A549 (cell line): ENCODE results near the gene ARID1B. TPM values are rescaled to one million over a fixed set of nuclear protein-coding genes. Genes with fewer than 3 reads are reported as not detected.
A peak's percentile ranks its signal among the peaks of the same experiment; 100 is the strongest.

ENCODE experiments used
- ATAC-seq, 2 experiments: fragments of 200-7000 bp in 1 of 2; fragments of >200 bp in 1 of 2; cut with Nextera tagmentation in 1 of 2; cut with Tn5 transposase in 1 of 2; 3 replicates each; pipeline versions ENCODE4 v1.8.0 to v1.9.1; 2018 to 2020; ENCODE audit warnings: mild to moderate bottlenecking in 1 of 2, moderate library complexity in 1 of 2
- CTCF ChIA-PET: fragments of 300-600 bp; sonication (Branson Sonifier 250); formaldehyde crosslinking; extraction: SDS; loops from one replicate; lab custom pipeline; 2021; ENCODE audit warnings: antibody characterized with exemption, inconsistent platforms; lab: Yijun Ruan, JAX
- POLR2A ChIA-PET: fragments of 350-600 bp; formaldehyde crosslinking; extraction: SDS; loops from one replicate; lab custom pipeline; 2021; ENCODE audit warnings: antibody characterized with exemption, inconsistent platforms; lab: Yijun Ruan, JAX
- DNase-seq, 2 experiments: peaks; one replicate each; pipeline versions ENCODE4 v3.0.0 to v3.0.0-alpha.2; 2011 to 2016; ENCODE audit warnings: low read depth in 1 of 2, low spot score in 1 of 2
- FAIRE-seq: peaks from 2 replicates; lab custom pipeline; 2011; peaks lifted over from hg19 to GRCh38; lab: Jason Lieb, UNC
- H3K27ac ChIP-seq, 2 experiments: fragments of >200 bp; sonication (Bioruptor Twin); formaldehyde crosslinking; 3 replicates each; pipeline ENCODE4 v1.5.1; 2016 to 2017
- H3K4me1 ChIP-seq: fragments of >200 bp; sonication (Bioruptor Twin); formaldehyde crosslinking; 3 replicates; pipeline ENCODE4 v1.6.1; 2016
- H3K4me2 ChIP-seq: fragments of >200 bp; sonication (Bioruptor Twin); formaldehyde crosslinking; 3 replicates; pipeline ENCODE4 v1.6.1; 2016
- H3K4me3 ChIP-seq: fragments of >200 bp; sonication (Bioruptor Twin); formaldehyde crosslinking; 3 replicates; pipeline ENCODE4 v1.5.1; 2016
- H3K9me3 ChIP-seq: fragments of >200 bp; sonication (Bioruptor Twin); formaldehyde crosslinking; 3 replicates; pipeline ENCODE4 v1.6.1; 2016
- BHLHE40 ChIP-seq: IDR thresholded peaks from 2 replicates; pipeline ENCODE4 v1.6.1; 2012; ENCODE audit warnings: low read depth, low read length, inconsistent platforms
- CBX2 ChIP-seq: fragments of 200-600 bp; sonication (generic); IDR thresholded peaks from 2 replicates; pipeline ENCODE4 v1.6.1; 2016; ENCODE audit warnings: low read depth, mild to moderate bottlenecking, borderline replicate concordance
- E2F6 ChIP-seq: IDR thresholded peaks from 2 replicates; pipeline ENCODE4 v1.6.1; 2012; ENCODE audit warnings: low read depth, borderline replicate concordance
- EHF ChIP-seq: fragments of 250-450 bp; sonication (Bioruptor Pico); IDR thresholded peaks from 2 replicates; pipeline ENCODE4 v1.5.0; 2020; ENCODE audit warnings: mild to moderate bottlenecking
- EHMT2 ChIP-seq: fragments of 200-600 bp; sonication (generic); IDR thresholded peaks from 2 replicates; pipeline ENCODE4 v1.6.1; 2016; ENCODE audit warnings: antibody characterized with exemption, low read depth, mild to moderate bottlenecking, moderate library complexity
- ESRRA ChIP-seq: fragments of 150-350 bp; IDR thresholded peaks from 2 replicates; pipeline ENCODE4 v1.6.1; 2014; ENCODE audit warnings: mild to moderate bottlenecking, low read length, borderline replicate concordance
- HOXA7 ChIP-seq: fragments of 250-450 bp; sonication (Bioruptor Pico); IDR thresholded peaks from 2 replicates; pipeline ENCODE4 v1.5.0; 2020; ENCODE audit warnings: mild to moderate bottlenecking, moderate library complexity
- JUN ChIP-seq, 2 experiments: fragments of >200 bp; sonication (Bioruptor Twin); formaldehyde crosslinking; IDR thresholded peaks; 2 replicates in 1 of 2; 3 replicates in 1 of 2; pipeline ENCODE4 v1.6.1; 2016 to 2017
- MAFK ChIP-seq: fragments of 450-650 bp; IDR thresholded peaks from 2 replicates; pipeline ENCODE4 v1.6.1; 2014; ENCODE audit not compliant: partially characterized antibody
- MYC ChIP-seq: IDR thresholded peaks from 2 replicates; pipeline ENCODE4 v1.6.1; 2012; ENCODE audit warnings: mild to moderate bottlenecking, inconsistent platforms, low read length, improper control_type of control experiment, borderline replicate concordance
- NFE2L2 ChIP-seq: fragments of 150-350 bp; conservative IDR thresholded peaks from 2 replicates; pipeline ENCODE4 v1.6.1; 2014; ENCODE audit warnings: low read length
- NPAS2 ChIP-seq: fragments of 250-450 bp; sonication (Bioruptor Pico); IDR thresholded peaks from 2 replicates; pipeline ENCODE4 v1.8.0; 2022; ENCODE audit warnings: mild to moderate bottlenecking, moderate library complexity, borderline replicate concordance
- NR3C1 ChIP-seq: fragments of >200 bp; sonication (Bioruptor Twin); formaldehyde crosslinking; IDR thresholded peaks from 3 replicates; pipeline ENCODE4 v1.6.1; 2017
- RAD21 ChIP-seq, 2 experiments: fragments of >200 bp in 1 of 2; sonication (Bioruptor Twin) in 1 of 2; formaldehyde crosslinking in 1 of 2; IDR thresholded peaks in 1 of 2; conservative IDR thresholded peaks in 1 of 2; 2 replicates in 1 of 2; 3 replicates in 1 of 2; pipeline ENCODE4 v1.6.1; 2012 to 2018; ENCODE audit warnings: inconsistent platforms in 1 of 2
- RARB ChIP-seq: fragments of 250-450 bp; sonication (Bioruptor Pico); IDR thresholded peaks from 2 replicates; pipeline ENCODE4 v1.8.0; 2021; ENCODE audit warnings: mild to moderate bottlenecking, moderate library complexity
- RCOR1 ChIP-seq: fragments of 150-350 bp; IDR thresholded peaks from 2 replicates; pipeline ENCODE4 v1.6.1; 2014; ENCODE audit warnings: antibody characterized with exemption, low read length, low read depth
- SREBF2 ChIP-seq: fragments of 450-650 bp; IDR thresholded peaks from 2 replicates; pipeline ENCODE4 v1.6.1; 2014; ENCODE audit warnings: mild to moderate bottlenecking, moderate library complexity
- ZFP36 ChIP-seq: fragments of 450-650 bp; IDR thresholded peaks from 2 replicates; pipeline ENCODE4 v1.6.1; 2014; ENCODE audit warnings: borderline replicate concordance; ENCODE audit not compliant: partially characterized antibody
- ZSCAN20 ChIP-seq: fragments of 250-450 bp; sonication (Bioruptor Pico); IDR thresholded peaks from 2 replicates; pipeline ENCODE4 v1.8.0; 2022; ENCODE audit warnings: mild to moderate bottlenecking, moderate library complexity
- WGBS: methylation state at CpG from one replicate; pipeline ENCODE4 v1.1.6; 2017; ENCODE audit errors: missing lambda C conversion rate; 5-methylcytosine and 5-hydroxymethylcytosine counted together
- polyA plus RNA-seq, 4 experiments: library from polyadenylated mRNA; depleted of rRNA in 3 of 4; stranded (reverse); fragments of >200 nt; fragmentation: RNase III in 1 of 4; extraction: RNeasy Plus Mini Kit Qiagen cat#74134 plus additional on column Dnase treatment in 1 of 4; gene quantifications; 2 replicates in 3 of 4; 3 replicates in 1 of 4; pipeline ENCODE4 v1.2.3, GENCODE V29; 2011 to 2017

The ARID1B gene
- polyA plus RNA-seq, 2 of the 4 experiments (the other 2 are of a cell fraction), result 13.5 to 16.3 TPM

GRCh38 chr6:157216570-157216969 lies 439.4 kb downstream of the ARID1B start:
- Histone ChIP-seq H3K4me3 (no peak overlapping the region), H3K27ac (no peak overlapping the region), H3K9me3 (no peaks in the 10 kb centered on the region), H3K4me2 (no peak overlapping the region), H3K4me1 (peaks cover 5% of the 10 kb centered on the region; the same call in 1 of the 3 replicates)
- POLR2A ChIA-PET, result no interaction called here
- 59% methylated on average over 4 of the region's 5 CpGs for WGBS
- FAIRE-seq (no peak), DNase-seq (no peak), ATAC-seq (no peak)
- TF ChIP-seq NFE2L2 (no peak), HOXA7 (CRISPR knock-in tag) (no peak), ZFP36 (peak; percentile 37)
- CTCF ChIA-PET, result no interaction called here

GRCh38 chr6:157217198-157217893 lies 440.2 kb downstream of the ARID1B start:
- H3K27ac ChIP-seq, result no peak overlapping the region
- no peak overlapping the region for H3K4me2 ChIP-seq
- no peak for ATAC-seq
- no peak overlapping the region for H3K4me3 ChIP-seq
- H3K9me3 ChIP-seq, result no peaks in the 10 kb centered on the region
- no peak for FAIRE-seq
- 80% methylated on average over 18 of the region's 20 CpGs for WGBS
- CTCF ChIA-PET, result interaction anchor here (1.8 kb wide), 1 partner anchor 18 kb away, joined by 6 read pairs; no protein-coding TSS in a partner anchor
- DNase-seq, result no peak
- POLR2A ChIA-PET, result no interaction called here
- no peak for TF ChIP-seq NR3C1
- no peak for TF ChIP-seq JUN (IDR thresholded peaks at IDR 0.05)
- no peak for TF ChIP-seq ZFP36
- TF ChIP-seq RARB (CRISPR knock-in tag), result no peak
- TF ChIP-seq E2F6, result no peak
- TF ChIP-seq SREBF2, result no peak
- TF ChIP-seq BHLHE40, result no peak
- TF ChIP-seq EHF (CRISPR knock-in tag), result no peak
- TF ChIP-seq ESRRA, result no peak
- TF ChIP-seq MAFK, result no peak
- no peak for TF ChIP-seq RCOR1
- peaks cover 5% of the 10 kb centered on the region; the same call in 1 of the 3 replicates for H3K4me1 ChIP-seq

GRCh38 chr6:157217894-157218370 lies 440.8 kb downstream of the ARID1B start:
- ATAC-seq (no peak), DNase-seq (no peak), FAIRE-seq (no peak)
- no peak overlapping the region for H3K27ac ChIP-seq
- no peak overlapping the region for H3K4me2 ChIP-seq
- no peaks in the 10 kb centered on the region for H3K9me3 ChIP-seq
- no peak overlapping the region for H3K4me3 ChIP-seq
- 89% methylated on average over 7 of the region's 13 CpGs for WGBS
- H3K4me1 ChIP-seq, result peaks cover 5% of the 10 kb centered on the region; the same call in 1 of the 3 replicates
- ChIA-PET POLR2A (no interaction called here), CTCF (interaction anchor here (1.8 kb wide), 1 partner anchor 18 kb away, joined by 6 read pairs; no protein-coding TSS in a partner anchor)
- TF ChIP-seq HOXA7 (CRISPR knock-in tag), result no peak
- TF ChIP-seq EHMT2, result no peak
- TF ChIP-seq ESRRA, result no peak
- TF ChIP-seq NPAS2, result no peak
- no peak for TF ChIP-seq MYC
- no peak for TF ChIP-seq RAD21 (conservative IDR thresholded peaks at IDR 0.05 in 1 of 2, IDR thresholded peaks at IDR 0.05 in 1 of 2)
- no peak for TF ChIP-seq SREBF2
- no peak for TF ChIP-seq ZSCAN20
- no peak for TF ChIP-seq RCOR1
- TF ChIP-seq BHLHE40, result no peak
- TF ChIP-seq CBX2, result no peak
- TF ChIP-seq, all 56 proteins: peak for 0
